ENCODE data around the gene ZNF761. TPM values are rescaled to one million over a fixed set of nuclear protein-coding genes. Genes with fewer than 3 reads are reported as not detected.
"Not testable (repeated sequence)": the region's sequence is repeated elsewhere in the genome, so short reads cannot be mapped to it uniquely, and the experiment has no call there.

The ZNF761 gene
- total RNA-seq, 1 donor from 2014 or later: 13.8 TPM

DNA sequence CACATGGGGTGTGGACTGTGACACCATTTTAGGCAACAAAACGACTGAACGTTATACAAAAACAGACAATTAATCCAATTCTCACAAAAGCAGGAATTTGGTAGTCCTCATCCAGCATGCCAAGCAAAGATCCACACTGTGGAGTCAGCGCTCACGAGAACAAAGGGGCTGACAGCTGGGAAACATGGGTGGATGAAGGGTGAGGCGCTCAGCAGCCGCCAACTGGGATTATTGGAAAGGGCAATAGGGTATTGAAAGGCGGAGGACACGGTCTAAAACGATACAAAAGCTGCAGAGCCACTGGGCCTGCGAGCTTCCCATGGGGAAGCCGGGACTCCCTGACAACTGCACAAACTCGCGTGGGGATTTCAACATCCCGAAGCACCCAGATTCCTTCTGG lies 31.1 kb downstream of the ZNF761 start:
- POLR2A ChIA-PET: no interaction called here
- DNase-seq: no peak
- intact Hi-C loops (cut with micrococcal nuclease): loop anchor here (10.0 kb wide), 1 partner anchor 128 kb away; the partner anchor contains the start of gene ZNF845
- peaks cover 26% of the 10 kb centered on the region for H3K36me3 Mint-ChIP-seq (ENCODE audit: low read depth)
- H3K4me3 Mint-ChIP-seq: no peak overlapping the region
- H3K4me1 Mint-ChIP-seq: peaks cover 14% of the 10 kb centered on the region
- TF ChIP-seq, protein P1, sequence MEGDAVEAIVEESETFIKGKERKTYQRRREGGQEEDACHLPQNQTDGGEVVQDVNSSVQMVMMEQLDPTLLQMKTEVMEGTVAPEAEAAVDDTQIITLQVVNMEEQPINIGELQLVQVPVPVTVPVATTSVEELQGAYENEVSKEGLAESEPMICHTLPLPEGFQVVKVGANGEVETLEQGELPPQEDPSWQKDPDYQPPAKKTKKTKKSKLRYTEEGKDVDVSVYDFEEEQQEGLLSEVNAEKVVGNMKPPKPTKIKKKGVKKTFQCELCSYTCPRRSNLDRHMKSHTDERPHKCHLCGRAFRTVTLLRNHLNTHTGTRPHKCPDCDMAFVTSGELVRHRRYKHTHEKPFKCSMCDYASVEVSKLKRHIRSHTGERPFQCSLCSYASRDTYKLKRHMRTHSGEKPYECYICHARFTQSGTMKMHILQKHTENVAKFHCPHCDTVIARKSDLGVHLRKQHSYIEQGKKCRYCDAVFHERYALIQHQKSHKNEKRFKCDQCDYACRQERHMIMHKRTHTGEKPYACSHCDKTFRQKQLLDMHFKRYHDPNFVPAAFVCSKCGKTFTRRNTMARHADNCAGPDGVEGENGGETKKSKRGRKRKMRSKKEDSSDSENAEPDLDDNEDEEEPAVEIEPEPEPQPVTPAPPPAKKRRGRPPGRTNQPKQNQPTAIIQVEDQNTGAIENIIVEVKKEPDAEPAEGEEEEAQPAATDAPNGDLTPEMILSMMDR (IDR thresholded peaks at IDR 0.05): no peak
- peaks cover 19% of the 10 kb centered on the region for H3K27me3 Mint-ChIP-seq
- CTCF ChIA-PET: no interaction called here
- H3K9me3 Mint-ChIP-seq: peaks cover 32% of the 10 kb centered on the region
- ATAC-seq (ENCODE audit: low read depth): no peak
- H3K27ac Mint-ChIP-seq: no peak overlapping the region

DNA sequence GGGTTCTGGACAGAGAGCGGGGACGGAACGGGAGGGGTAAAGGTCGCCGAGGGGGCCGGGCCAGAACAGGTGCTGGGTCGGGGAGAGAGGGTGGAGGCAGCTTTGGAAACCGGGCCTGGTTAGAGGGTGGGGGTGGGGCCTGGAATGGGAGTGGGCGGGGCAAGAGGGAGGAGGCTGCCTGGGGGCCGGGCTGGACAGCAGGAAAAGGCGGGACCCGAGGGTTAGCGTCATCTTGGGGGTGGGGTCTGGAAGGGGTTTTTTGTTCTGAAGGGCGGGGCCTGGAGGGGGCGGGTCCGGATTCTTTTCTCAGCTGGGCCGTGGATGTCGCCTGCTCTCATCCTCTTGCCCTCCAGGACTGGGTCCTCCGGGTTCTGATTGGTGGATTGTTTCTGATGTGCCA lies 31.5 kb downstream of the ZNF761 start:
- Mint-ChIP-seq H3K27ac (no peak overlapping the region), H3K36me3 (ENCODE audit: low read depth) (peaks cover 22% of the 10 kb centered on the region), H3K27me3 (peaks cover 19% of the 10 kb centered on the region), H3K9me3 (peaks cover 29% of the 10 kb centered on the region), H3K4me3 (no peak overlapping the region), H3K4me1 (peaks cover 16% of the 10 kb centered on the region)
- POLR2A ChIA-PET: no interaction called here
- no peak for DNase-seq
- CTCF ChIA-PET: no interaction called here
- ATAC-seq (ENCODE audit: low read depth): no peak
- TF ChIP-seq, protein P1 (IDR thresholded peaks at IDR 0.05): no peak
- intact Hi-C loops (cut with micrococcal nuclease): loop anchor here (10.0 kb wide), 1 partner anchor 128 kb away; the partner anchor contains the start of gene ZNF845

DNA sequence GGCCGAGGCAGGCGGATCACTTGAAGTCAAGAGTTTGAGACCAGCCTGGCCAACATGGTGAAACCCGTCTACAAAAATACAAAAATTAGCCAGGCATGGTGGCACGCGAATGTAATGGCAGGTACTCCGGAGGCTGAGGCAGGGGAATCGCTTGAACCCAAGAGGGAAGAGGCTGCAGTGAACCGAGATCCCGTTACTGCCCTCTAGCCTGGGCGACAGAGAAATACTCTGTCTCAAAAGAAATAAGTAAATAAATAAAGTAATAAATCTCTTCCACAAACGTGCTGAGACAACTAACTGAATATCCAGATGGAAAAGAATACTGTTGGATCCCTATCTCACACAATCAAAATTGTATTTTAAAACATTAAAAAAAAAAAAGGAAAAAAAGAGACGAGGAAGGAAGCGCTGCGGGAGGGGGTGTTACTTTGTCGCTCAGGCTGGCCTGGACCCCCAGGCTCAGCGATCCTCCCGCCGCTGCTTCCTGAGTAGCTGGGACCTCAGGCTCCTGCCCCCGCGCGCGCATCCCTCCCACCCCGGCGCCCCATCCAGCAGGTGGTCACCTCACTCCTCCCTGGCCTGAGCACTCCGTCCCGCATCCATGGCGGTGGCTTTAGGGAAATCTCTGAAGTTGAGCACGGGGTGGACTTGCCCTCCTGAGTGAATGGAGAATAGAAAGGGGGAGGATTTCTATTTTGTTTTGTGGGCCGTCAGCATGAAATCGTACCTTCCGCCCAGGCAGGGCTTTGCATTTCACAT lies 35.1 kb downstream of the ZNF761 start:
- DNase-seq (no peak), ATAC-seq (ENCODE audit: low read depth) (peak; percentile 16)
- peaks cover 19% of the 10 kb centered on the region for H3K27me3 Mint-ChIP-seq
- peak overlapping the region; percentile 94 for H3K4me3 Mint-ChIP-seq
- H3K4me1 Mint-ChIP-seq: peaks cover 32% of the 10 kb centered on the region
- intact Hi-C loops (cut with micrococcal nuclease): loop anchor here (1.0 to 10.0 kb wide), 6 partner anchors 36 to 270 kb away; partner anchors contain the start of genes ZNF525, ZNF761, ZNF765 and ZNF845
- peak overlapping the region; percentile 90 for H3K27ac Mint-ChIP-seq
- peaks cover 10% of the 10 kb centered on the region for H3K9me3 Mint-ChIP-seq
- ChIA-PET CTCF (no interaction called here), POLR2A (interaction anchor here (0.5 to 1.3 kb wide), 2 partner anchors 1098 to 1355 kb away, joined by 3 to 4 read pairs; partner anchors contain the start of gene ZNF880)
- peaks cover 19% of the 10 kb centered on the region for H3K36me3 Mint-ChIP-seq (ENCODE audit: low read depth)
- TF ChIP-seq, protein P1 (IDR thresholded peaks at IDR 0.05): no peak

DNA sequence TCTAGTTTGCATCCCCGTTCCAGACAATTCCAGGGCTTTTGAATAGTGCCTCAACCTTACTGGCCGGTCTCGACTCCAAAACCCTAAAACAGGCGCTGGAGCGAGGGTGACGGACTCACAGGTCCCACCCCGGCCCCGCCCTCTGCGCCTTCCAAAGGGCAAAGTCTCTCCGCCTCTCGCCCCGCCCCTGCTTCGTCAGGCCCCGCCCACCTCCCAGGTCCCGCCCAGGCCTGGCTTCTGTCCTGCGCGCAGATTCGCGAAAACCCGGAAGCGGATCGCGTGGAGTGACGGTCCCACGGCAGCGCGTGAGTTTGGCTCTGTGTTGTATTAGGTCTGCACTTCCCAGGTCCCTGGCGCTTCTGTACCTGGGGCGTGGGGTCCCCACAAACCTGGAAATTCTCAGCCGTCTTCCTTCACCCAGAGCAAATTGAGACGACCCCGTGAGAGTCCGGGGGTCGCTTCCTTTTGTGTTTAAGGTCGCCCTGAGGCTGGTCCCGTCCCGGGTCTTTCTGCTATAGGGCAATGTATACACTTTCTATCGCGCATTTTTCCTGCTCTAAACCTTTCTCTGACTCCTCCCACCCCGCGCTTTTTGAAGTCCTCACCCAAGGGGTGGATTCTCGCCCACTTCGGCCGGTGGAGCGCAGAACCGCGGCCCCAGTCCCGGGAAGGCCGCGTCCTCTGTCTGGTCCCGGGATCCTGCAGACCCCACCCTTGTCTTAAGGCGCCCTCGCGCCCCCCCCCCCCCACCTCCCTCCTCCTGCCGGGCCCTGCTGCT lies 35.9 kb downstream of the ZNF761 start, which contains the start of gene ZNF813:
Gene ZNF813 (plus strand): TSS at position 249 of the 778 bp plus-strand sequence. CDS start 16,090 bp downstream, outside the sequence.
- H3K36me3 Mint-ChIP-seq (ENCODE audit: low read depth): peaks cover 26% of the 10 kb centered on the region
- ATAC-seq (ENCODE audit: low read depth) (peak; percentile 99), DNase-seq (peak; percentile 97)
- peaks cover 18% of the 10 kb centered on the region for H3K27me3 Mint-ChIP-seq
- peaks cover 32% of the 10 kb centered on the region for H3K4me1 Mint-ChIP-seq
- CTCF ChIA-PET: no interaction called here
- peak within 1 kb of the TSS; percentile 90 for H3K27ac Mint-ChIP-seq
- peaks cover 12% of the 10 kb centered on the region for H3K9me3 Mint-ChIP-seq
- H3K4me3 Mint-ChIP-seq: peak within 1 kb of the TSS; percentile 94
- POLR2A ChIA-PET: no interaction called here
- TF ChIP-seq, protein P1 (IDR thresholded peaks at IDR 0.05): no peak
- intact Hi-C loops (cut with micrococcal nuclease): loop anchor here (1.0 to 10.0 kb wide), 6 partner anchors 36 to 270 kb away; partner anchors contain the start of genes ZNF525, ZNF761, ZNF765 and ZNF845

DNA sequence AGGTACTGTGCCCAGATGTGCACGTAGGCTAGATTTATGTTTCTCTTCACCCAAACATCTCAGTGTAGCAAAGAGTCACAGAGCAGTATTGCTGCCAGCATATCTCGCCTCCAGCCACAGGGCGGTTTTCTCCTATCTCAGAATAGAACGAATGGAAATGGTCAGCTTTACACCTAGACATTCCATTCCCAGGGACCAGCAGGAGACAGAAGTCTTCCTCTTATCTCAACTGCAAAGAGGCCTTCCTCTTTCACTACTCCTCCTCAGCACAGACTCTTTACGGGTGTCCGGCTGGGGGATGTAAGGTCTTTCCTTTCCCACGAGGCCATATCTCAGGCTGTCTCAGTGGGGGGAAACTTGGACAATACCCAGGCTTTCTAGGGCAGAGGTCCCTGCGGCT lies 36.8 kb downstream of the ZNF761 start:
- CTCF ChIA-PET; H3K27ac Mint-ChIP-seq; DNase-seq; POLR2A ChIA-PET; ATAC-seq (ENCODE audit: low read depth): not testable (repeated sequence)
- H3K4me3 Mint-ChIP-seq: peak overlapping the region; percentile 94
- intact Hi-C loops (cut with micrococcal nuclease): loop anchor here (5.0 to 10.0 kb wide), 2 partner anchors 134 to 271 kb away; partner anchors contain the start of gene ZNF845
- H3K27me3 Mint-ChIP-seq: peaks cover 12% of the 10 kb centered on the region
- peaks cover 13% of the 10 kb centered on the region for H3K9me3 Mint-ChIP-seq
- H3K4me1 Mint-ChIP-seq: peaks cover 27% of the 10 kb centered on the region
- H3K36me3 Mint-ChIP-seq (ENCODE audit: low read depth): peaks cover 32% of the 10 kb centered on the region

Measured in activated B cell treated with CpG ODN at 0.5 μM for 24 hours (primary cell).